LoVo (cell line): ENCODE data around the gene DRAM1.
"Not testable (repeated sequence)": the region's sequence is repeated elsewhere in the genome, so short reads cannot be mapped to it uniquely, and the experiment has no call there.

ENCODE experiments used
- DNase-seq: peaks from one replicate; pipeline ENCODE4 v3.0.0-alpha.2; 2016; ENCODE audit warnings: low spot score

DRAM1 gene

GRCh38 chr12:101906226-101906625 lies 28.8 kb downstream of the DRAM1 start:
- no peak for DNase-seq

DNA sequence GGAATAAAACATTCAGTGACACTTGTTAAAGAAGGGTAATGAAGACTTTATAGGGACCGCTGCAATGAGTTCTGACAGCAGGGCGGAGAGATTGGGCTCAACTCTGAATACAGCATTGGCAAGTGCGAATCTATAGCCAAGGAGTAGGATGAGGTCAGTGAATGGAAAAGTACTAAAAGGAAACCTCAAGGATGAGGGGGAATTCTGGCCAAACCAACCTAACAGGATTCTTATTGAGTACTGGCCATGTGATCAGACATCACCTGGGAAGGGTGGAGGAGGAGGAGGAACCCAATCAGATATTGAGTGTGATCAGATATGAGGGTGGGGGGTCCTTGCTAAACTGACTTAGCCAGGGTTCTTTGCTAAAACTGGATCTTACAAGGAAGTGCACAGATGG lies 31.0 kb downstream of the DRAM1 start:
- DNase-seq = no peak

- DNase-seq = no peak
These were observed 32.3 kb downstream of the DRAM1 start for GRCh38 chr12:101909646-101910045.

DNA sequence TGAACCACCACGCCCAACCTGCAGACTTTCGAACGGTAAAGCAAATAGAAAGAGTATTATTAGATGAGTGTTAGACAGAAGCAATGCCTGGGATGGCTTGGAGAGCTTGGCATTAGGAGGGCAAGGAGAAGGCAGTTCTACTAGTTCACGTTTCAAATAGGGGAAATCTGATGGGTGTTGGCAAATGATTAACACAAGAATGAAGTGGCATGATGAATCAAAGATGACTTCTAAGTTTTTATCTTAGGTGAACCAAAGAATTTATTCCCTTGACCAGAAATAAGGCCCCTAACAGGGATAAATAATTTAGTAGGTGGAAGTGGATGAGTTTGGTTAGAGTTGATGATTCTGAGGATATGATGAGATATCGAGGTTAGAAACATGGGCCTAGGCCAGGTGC lies 38.5 kb downstream of the DRAM1 start:
- DNase-seq = no peak

- DNase-seq = not testable (repeated sequence)
These were observed 41.4 kb downstream of the DRAM1 start for GRCh38 chr12:101918805-101919204.

GRCh38 chr12:101919447-101919846 lies 42.1 kb downstream of the DRAM1 start:
- no peak for DNase-seq

DNA sequence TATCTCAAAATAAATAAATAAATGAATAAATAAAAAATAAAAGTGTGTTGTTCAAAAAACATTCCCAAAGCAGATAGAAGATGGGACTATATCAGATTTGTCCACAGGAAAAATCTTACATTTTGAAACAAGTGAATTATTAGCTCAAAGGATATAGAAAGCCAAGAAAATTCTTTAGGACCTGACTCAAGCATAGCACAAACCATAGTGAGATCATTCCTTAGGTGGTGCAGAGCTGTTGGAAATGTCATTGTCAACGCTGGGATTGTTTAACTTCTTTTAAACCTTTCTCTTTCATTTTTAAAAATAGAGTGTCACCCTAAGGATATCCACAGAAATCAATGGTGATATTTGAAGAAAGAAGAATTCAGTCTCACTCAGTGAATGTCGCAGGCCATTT lies 43.5 kb downstream of the DRAM1 start:
- DNase-seq = no peak

- DNase-seq = no peak
These were observed 45.8 kb downstream of the DRAM1 start for GRCh38 chr12:101923045-101923718.

GRCh38 chr12:101924618-101925017 lies 47.2 kb downstream of the DRAM1 start:
- DNase-seq = no peak

DNA sequence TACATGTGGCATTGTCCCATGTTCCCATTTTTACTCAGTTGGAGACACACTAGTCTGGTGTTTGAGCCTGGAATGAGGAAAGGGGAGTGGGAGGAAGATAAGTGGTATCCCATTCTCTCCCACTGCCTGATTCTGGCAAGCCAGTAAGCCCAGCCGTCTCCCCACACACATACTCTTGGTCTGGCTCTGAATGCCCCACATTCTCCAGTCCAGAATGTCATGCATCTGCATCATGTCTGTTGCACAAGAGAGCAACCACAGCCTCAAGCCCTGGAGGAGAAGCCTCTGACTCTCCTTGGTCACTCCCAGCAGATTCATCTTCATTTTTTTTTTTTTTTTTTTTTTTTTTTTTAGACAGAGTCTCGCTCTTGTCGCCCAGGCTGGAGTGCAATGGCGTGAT lies 48.0 kb downstream of the DRAM1 start:
- no peak for DNase-seq

DNA sequence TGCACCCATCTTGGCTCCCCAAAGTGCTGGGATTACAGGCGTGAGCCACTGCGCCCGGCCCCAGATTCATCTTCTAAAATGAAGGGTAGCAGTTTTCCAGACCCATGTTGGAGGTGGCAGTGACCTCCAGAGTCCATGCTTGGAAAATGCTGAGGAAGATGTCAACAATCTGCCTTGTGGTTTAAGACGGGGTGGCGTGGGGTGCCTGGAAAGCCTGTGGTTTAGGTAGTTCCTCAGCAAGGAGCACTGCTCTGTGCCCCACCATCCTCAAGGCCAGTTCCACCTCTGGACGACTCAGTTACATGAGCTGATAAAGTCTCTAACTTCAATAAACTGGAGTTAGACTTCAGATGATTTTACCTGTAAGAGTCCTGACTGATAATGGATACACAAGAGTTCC lies 48.6 kb downstream of the DRAM1 start:
- DNase-seq = no peak

DNA sequence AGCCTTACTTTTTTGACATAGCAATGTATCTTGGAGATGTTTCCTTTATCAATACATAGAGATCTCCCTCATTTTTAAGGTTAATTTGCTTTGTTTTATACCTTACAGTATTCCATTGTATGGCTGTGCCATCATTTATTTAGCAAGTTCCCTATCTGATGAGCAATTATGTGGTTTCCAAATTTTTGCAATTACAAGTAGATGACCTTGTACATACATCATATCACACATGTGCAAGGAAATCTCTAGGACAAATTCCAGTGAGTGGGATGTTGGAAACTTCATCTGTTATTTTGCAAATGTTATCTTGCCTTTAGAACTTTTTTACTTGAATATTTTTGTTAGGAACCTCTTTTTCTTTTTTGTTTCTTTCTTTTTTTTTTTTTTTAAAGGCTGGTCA lies 49.7 kb downstream of the DRAM1 start:
- no peak for DNase-seq

- DNase-seq = no peak
These were observed 50.6 kb downstream of the DRAM1 start for GRCh38 chr12:101927999-101928398.

DNA sequence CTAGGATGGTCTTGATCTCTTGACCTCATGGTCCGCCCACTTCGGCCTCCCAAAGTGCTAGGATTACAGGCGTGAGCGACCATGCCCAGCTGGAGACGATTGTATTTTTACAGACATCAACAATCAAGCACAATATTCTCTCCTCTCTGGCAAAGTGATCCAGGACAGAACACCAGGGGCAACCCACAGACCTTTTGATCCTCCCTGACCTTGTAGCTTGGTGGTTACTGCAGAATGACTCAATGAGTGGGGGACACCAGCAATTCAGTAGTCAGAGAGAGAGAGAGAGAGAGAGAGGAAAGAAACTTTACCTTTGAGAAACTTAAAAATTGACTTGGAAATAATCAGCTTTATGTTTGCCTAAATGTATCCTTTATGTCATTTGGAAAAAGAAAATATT lies 51.2 kb downstream of the DRAM1 start:
- DNase-seq = no peak

DNA sequence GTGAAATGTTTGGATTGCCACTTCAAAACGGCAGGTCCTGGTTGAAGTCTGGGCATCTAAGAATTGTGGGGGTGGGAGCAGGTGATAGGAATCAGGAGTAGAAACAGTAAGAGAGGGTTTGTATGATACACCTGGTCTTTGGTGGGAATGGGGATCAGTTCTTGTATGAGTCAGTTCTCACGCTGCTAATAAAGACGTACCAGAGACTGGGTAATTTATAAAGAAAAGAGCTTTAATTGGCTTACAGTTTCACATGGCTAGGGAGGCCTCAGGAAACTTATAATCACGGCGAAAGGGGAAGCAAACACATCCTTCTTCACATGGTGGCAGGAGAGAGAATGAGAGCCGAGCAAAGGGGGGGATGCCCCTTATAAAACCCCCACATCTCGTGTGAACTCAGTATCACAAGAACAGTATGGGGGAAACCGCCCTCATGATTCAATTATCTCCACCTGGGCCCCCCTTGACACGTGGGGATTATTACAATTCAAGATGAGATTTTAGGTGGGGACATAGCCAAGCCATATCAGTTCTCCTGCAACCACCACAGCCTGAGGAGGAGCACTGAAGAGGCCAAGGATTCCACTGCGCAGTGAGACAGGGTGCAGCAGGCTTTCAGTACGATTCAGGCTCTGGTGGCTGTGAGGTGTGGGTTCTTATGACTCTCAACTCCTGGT lies 52.1 kb downstream of the DRAM1 start:
- DNase-seq = no peak

GRCh38 chr12:101931498-101932326 lies 54.3 kb downstream of the DRAM1 start:
- DNase-seq = no peak

DNA sequence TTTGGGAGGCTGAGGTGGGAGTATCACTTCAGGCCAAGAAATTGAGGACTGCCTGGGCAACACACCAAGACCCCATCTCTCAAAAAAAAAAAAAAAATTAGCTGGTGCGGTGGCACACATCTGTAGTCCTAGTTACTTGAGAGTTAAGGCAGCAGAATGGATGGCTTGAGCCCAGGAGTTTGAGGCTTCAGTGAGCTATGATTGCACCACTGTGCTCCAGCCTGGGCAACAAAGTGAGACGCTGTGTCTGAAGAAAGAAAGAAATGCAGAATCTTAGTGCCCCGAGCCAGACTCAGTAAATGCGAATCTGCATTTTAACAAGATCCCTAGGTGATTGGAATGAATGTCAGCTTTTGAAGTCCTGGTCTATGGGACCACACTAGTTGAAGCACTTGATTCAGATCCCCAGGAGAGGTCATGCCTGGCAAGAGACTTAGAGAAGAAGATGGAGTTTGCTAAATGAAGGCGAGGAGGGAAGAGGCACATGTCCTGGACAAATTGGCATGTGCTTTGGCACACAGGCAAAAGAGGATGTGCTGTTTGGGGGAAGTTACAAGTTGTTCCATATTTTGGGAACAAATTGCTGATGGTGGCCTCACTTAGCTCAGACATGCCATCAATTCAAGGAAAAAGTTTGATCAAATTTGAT lies 56.6 kb downstream of the DRAM1 start:
- DNase-seq = no peak

- no peak for DNase-seq
These were observed 58.7 kb downstream of the DRAM1 start for GRCh38 chr12:101935890-101936746.

GRCh38 chr12:101939306-101939705 lies 61.9 kb downstream of the DRAM1 start:
- DNase-seq = no peak

DNA sequence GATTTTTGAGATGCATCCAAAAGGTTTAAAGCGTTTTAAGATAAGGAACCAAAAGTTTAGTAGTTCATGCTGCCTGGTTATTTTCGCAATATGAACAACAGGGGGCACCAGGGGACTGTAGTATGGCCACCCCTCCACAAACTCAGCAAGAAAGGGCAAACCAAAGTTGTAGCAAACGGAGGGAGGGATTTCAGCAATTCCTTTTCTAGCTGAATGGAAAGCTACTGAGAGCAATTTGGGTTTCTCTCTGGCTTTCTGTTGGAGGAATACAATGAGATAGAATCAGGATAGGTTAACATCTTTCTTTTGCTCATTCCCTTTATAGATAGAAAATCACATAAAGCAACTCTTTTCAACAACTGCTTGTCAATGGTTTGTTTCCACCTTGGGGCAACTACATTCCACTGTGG lies 62.5 kb downstream of the DRAM1 start:
- DNase-seq = peak; percentile 74

- no peak for DNase-seq
These were observed 63.1 kb downstream of the DRAM1 start for GRCh38 chr12:101940400-101940950.
